WTC11 (cell line): Measurements from ENCODE around the gene FHIT.

ENCODE experiments used
- ATF1 ChIP-seq: sonication (generic); formaldehyde crosslinking; IDR thresholded peaks from 2 replicates; pipeline ENCODE4 v1.8.1; 2023; ENCODE audit warnings: mild to moderate bottlenecking, moderate library complexity, missing genetic modification reagents
- FOXJ3 ChIP-seq: sonication (generic); formaldehyde crosslinking; IDR thresholded peaks from 2 replicates; pipeline ENCODE4 v1.9.0; 2021; ENCODE audit warnings: missing genetic modification reagents, mild to moderate bottlenecking, borderline replicate concordance
- NR2C2 ChIP-seq: sonication (generic); formaldehyde crosslinking; IDR thresholded peaks from 2 replicates; pipeline ENCODE4 v1.8.0; 2022; ENCODE audit warnings: mild to moderate bottlenecking, missing genetic modification reagents
- NR3C1 ChIP-seq: sonication (generic); formaldehyde crosslinking; conservative IDR thresholded peaks from 2 replicates; pipeline ENCODE4 v1.8.1; 2023; ENCODE audit warnings: low read depth, mild to moderate bottlenecking, missing genetic modification reagents
- SP1 ChIP-seq: sonication (generic); formaldehyde crosslinking; conservative IDR thresholded peaks from 2 replicates; pipeline ENCODE4 v1.8.1; 2022; ENCODE audit warnings: missing genetic modification reagents
- TCF7 ChIP-seq: sonication (generic); formaldehyde crosslinking; IDR thresholded peaks from 2 replicates; pipeline ENCODE4 v1.8.0; 2022; ENCODE audit warnings: mild to moderate bottlenecking, low read depth, missing genetic modification reagents, moderate library complexity
- TEAD1 ChIP-seq: sonication (generic); formaldehyde crosslinking; IDR thresholded peaks from 2 replicates; pipeline ENCODE4 v1.8.0; 2022; ENCODE audit warnings: mild to moderate bottlenecking, missing genetic modification reagents
- ZNF121 ChIP-seq: sonication (generic); formaldehyde crosslinking; IDR thresholded peaks from 2 replicates; pipeline ENCODE4 v1.8.0; 2023; ENCODE audit warnings: missing genetic modification reagents
- TF ChIP-seq, protein P1 (sequence below): fragments of 200-600 bp; IDR thresholded peaks from 2 replicates; pipeline ENCODE4 v1.8.0; 2022; ENCODE audit warnings: antibody characterized with exemption
- TF ChIP-seq, protein P2 (sequence below): sonication (generic); formaldehyde crosslinking; IDR thresholded peaks from 2 replicates; pipeline ENCODE4 v1.8.1; 2022; ENCODE audit warnings: mild to moderate bottlenecking, missing genetic modification reagents, moderate library complexity, borderline replicate concordance
- TF ChIP-seq, protein P3 (sequence below): fragments of 250-450 bp; sonication (Bioruptor Pico); IDR thresholded peaks from 2 replicates; pipeline ENCODE4 v2.1.2; 2022; ENCODE audit warnings: mild to moderate bottlenecking, moderate library complexity
- TF ChIP-seq, protein P4 (sequence below): sonication (generic); formaldehyde crosslinking; IDR thresholded peaks from 2 replicates; pipeline ENCODE4 v1.8.1; 2023; ENCODE audit warnings: mild to moderate bottlenecking, missing genetic modification reagents, moderate library complexity
- TF ChIP-seq, protein P5 (sequence below): sonication (generic); formaldehyde crosslinking; IDR thresholded peaks from 2 replicates; pipeline ENCODE4 v1.8.0; 2022; ENCODE audit warnings: mild to moderate bottlenecking, missing genetic modification reagents
- TF ChIP-seq, protein P6 (sequence below): sonication (generic); formaldehyde crosslinking; IDR thresholded peaks from 2 replicates; pipeline ENCODE4 v1.8.1; 2022; ENCODE audit warnings: mild to moderate bottlenecking, moderate library complexity, missing genetic modification reagents

DNA sequence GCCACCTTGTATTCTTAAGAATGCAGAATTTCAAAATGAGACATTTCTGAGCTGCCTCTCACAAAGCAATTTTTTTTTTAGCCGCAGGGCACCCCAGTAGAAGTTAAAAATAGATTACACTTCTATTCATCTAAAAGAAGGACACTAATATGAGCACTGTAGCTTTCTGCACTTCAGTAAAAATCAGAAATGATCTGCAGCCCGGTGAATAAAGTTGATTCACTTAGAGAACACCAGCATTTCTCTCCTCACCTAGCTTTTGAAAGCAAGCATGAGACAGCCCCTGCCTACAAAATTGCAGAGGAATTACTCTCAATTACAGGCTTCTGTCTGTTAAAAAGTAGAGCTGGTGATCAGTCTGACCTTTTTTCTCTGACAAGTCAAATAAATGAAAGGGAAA lies 1062.4 kb downstream of the FHIT start:
- TF ChIP-seq, protein P1, sequence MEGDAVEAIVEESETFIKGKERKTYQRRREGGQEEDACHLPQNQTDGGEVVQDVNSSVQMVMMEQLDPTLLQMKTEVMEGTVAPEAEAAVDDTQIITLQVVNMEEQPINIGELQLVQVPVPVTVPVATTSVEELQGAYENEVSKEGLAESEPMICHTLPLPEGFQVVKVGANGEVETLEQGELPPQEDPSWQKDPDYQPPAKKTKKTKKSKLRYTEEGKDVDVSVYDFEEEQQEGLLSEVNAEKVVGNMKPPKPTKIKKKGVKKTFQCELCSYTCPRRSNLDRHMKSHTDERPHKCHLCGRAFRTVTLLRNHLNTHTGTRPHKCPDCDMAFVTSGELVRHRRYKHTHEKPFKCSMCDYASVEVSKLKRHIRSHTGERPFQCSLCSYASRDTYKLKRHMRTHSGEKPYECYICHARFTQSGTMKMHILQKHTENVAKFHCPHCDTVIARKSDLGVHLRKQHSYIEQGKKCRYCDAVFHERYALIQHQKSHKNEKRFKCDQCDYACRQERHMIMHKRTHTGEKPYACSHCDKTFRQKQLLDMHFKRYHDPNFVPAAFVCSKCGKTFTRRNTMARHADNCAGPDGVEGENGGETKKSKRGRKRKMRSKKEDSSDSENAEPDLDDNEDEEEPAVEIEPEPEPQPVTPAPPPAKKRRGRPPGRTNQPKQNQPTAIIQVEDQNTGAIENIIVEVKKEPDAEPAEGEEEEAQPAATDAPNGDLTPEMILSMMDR: no peak
- no peak for TF ChIP-seq FOXJ3 (CRISPR knock-in tag)
- TF ChIP-seq NR2C2 (CRISPR knock-in tag): no peak
- TF ChIP-seq, protein P2, sequence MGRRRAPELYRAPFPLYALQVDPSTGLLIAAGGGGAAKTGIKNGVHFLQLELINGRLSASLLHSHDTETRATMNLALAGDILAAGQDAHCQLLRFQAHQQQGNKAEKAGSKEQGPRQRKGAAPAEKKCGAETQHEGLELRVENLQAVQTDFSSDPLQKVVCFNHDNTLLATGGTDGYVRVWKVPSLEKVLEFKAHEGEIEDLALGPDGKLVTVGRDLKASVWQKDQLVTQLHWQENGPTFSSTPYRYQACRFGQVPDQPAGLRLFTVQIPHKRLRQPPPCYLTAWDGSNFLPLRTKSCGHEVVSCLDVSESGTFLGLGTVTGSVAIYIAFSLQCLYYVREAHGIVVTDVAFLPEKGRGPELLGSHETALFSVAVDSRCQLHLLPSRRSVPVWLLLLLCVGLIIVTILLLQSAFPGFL (CRISPR knock-in tag): no peak
- TF ChIP-seq, protein P3, sequence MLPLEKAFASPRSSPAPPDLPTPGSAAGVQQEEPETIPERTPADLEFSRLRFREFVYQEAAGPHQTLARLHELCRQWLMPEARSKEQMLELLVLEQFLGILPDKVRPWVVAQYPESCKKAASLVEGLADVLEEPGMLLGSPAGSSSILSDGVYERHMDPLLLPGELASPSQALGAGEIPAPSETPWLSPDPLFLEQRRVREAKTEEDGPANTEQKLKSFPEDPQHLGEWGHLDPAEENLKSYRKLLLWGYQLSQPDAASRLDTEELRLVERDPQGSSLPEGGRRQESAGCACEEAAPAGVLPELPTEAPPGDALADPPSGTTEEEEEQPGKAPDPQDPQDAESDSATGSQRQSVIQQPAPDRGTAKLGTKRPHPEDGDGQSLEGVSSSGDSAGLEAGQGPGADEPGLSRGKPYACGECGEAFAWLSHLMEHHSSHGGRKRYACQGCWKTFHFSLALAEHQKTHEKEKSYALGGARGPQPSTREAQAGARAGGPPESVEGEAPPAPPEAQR (CRISPR knock-in tag): no peak
- TF ChIP-seq, protein P4, sequence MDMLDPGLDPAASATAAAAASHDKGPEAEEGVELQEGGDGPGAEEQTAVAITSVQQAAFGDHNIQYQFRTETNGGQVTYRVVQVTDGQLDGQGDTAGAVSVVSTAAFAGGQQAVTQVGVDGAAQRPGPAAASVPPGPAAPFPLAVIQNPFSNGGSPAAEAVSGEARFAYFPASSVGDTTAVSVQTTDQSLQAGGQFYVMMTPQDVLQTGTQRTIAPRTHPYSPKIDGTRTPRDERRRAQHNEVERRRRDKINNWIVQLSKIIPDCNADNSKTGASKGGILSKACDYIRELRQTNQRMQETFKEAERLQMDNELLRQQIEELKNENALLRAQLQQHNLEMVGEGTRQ: no peak
- TF ChIP-seq TCF7 (CRISPR knock-in tag): no peak
- TF ChIP-seq, protein P5, sequence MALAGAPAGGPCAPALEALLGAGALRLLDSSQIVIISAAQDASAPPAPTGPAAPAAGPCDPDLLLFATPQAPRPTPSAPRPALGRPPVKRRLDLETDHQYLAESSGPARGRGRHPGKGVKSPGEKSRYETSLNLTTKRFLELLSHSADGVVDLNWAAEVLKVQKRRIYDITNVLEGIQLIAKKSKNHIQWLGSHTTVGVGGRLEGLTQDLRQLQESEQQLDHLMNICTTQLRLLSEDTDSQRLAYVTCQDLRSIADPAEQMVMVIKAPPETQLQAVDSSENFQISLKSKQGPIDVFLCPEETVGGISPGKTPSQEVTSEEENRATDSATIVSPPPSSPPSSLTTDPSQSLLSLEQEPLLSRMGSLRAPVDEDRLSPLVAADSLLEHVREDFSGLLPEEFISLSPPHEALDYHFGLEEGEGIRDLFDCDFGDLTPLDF (CRISPR knock-in tag): no peak
- no peak for TF ChIP-seq NR3C1
- TF ChIP-seq SP1 (CRISPR knock-in tag): no peak
- TF ChIP-seq, protein P6, sequence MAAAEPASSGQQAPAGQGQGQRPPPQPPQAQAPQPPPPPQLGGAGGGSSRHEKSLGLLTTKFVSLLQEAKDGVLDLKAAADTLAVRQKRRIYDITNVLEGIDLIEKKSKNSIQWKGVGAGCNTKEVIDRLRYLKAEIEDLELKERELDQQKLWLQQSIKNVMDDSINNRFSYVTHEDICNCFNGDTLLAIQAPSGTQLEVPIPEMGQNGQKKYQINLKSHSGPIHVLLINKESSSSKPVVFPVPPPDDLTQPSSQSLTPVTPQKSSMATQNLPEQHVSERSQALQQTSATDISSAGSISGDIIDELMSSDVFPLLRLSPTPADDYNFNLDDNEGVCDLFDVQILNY (CRISPR knock-in tag): no peak
- no peak for TF ChIP-seq ZNF121 (CRISPR knock-in tag)
- TF ChIP-seq ATF1: no peak
- TF ChIP-seq TEAD1 (CRISPR knock-in tag): no peak
